Activated naive CD4-positive, alpha-beta T cell treated with anti-CD3 and anti-CD28 coated beads, Interleukin-2, amount 50 U/mL, for 24 hours (primary cell): ENCODE data around the gene PGF.

Experiments
- H3K27ac Mint-ChIP-seq: one replicate; pipeline ENCODE4 v1.8.0; 2021; ENCODE audit warnings: mild to moderate bottlenecking, mixed read lengths
- H3K27me3 Mint-ChIP-seq: one replicate; pipeline ENCODE4 v1.8.0; 2021; ENCODE audit warnings: mixed read lengths
- H3K36me3 Mint-ChIP-seq: one replicate; pipeline ENCODE4 v1.8.0; 2021; ENCODE audit warnings: mixed read lengths
- H3K4me1 Mint-ChIP-seq: one replicate; pipeline ENCODE4 v1.8.0; 2021; ENCODE audit warnings: mixed read lengths
- H3K4me3 Mint-ChIP-seq: one replicate; pipeline ENCODE4 v1.8.0; 2021; ENCODE audit warnings: mild to moderate bottlenecking, mixed read lengths
- H3K9me3 Mint-ChIP-seq: one replicate; pipeline ENCODE4 v1.8.0; 2021; ENCODE audit warnings: mixed read lengths

The PGF gene

GRCh38 chr14:74968811-74969210 lies 13.4 kb upstream of the PGF start:
- H3K9me3 Mint-ChIP-seq = no peaks in the 10 kb centered on the region
- no peaks in the 10 kb centered on the region for H3K4me1 Mint-ChIP-seq
- H3K4me3 Mint-ChIP-seq = no peak overlapping the region
- no peaks in the 10 kb centered on the region for H3K27me3 Mint-ChIP-seq
- no peak overlapping the region for H3K27ac Mint-ChIP-seq
- no peaks in the 10 kb centered on the region for H3K36me3 Mint-ChIP-seq

DNA sequence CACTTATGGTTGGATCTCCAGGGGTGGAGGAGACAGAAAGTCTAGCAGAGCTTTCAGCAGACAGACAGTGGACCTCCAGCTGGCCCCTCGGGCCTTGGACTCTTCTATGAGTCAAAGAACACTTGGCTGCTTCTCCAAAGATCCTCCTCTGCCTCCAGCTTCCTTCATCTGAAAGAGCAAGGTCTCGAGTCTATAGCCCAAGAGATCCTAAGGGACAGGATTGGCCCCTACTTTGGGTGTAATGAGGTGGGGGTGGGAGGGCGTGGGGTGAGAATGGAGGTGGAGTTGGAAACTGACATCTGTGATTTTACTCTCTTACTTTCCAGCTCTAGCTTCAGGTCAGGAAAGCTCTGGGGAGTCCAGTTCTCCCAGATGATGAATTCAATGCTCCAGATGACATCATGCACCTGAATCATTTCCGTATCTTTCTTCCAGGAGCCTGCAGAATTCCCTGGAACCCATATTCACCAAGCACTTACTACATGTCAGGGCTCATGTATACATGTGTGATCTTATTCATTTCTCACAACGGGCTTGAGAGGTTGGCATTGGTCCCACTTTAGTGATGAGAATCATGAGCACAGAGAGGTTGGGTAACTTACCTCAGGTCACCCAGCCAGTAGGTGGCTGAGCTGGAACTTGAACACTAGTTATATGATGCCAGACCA lies 10.2 kb upstream of the PGF start:
- no peak overlapping the region for H3K4me3 Mint-ChIP-seq

DNA sequence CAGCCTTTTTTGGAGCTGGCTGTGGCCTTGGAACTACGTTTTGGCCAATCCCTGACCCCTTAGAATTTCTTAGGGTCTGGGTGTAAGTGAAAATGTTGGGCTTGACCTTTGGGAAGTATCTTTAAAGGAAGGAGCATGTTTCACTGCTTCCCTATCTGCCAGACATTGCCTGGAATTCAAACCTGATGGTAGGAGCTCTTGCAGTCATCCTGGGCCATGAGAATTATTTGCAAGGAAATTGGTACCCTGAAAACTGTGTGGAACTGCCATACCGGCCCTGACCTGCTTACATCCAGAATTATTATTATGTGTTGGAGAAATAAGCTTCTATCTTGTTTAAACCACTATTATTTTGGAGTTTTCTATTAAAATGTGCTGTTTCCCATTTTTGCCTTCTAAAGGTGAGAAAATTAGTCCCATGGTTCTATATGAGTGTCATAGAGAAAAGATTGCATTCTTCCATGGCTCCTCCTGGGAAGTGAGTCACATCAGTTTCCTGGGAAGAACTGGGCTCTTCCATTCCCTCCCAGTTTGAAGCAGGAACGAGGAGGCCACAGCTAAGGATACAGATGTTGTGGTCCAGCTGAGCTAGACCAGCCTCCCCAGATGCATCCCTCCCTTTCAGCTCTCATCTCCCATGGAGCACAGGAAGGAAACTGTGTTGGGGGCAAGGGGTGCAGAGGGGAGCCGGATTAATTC lies 9.5 kb upstream of the PGF start:
- no peaks in the 10 kb centered on the region for H3K36me3 Mint-ChIP-seq
- H3K27me3 Mint-ChIP-seq = no peaks in the 10 kb centered on the region
- no peaks in the 10 kb centered on the region for H3K4me1 Mint-ChIP-seq
- no peaks in the 10 kb centered on the region for H3K9me3 Mint-ChIP-seq
- no peak overlapping the region for H3K27ac Mint-ChIP-seq
- no peak overlapping the region for H3K4me3 Mint-ChIP-seq

More for the DNA sequence above, 10.2 kb upstream of the PGF start:
- no peaks in the 10 kb centered on the region for H3K36me3 Mint-ChIP-seq
- H3K27ac Mint-ChIP-seq = no peak overlapping the region
- no peaks in the 10 kb centered on the region for H3K4me1 Mint-ChIP-seq
- H3K9me3 Mint-ChIP-seq = no peaks in the 10 kb centered on the region
- no peaks in the 10 kb centered on the region for H3K27me3 Mint-ChIP-seq

DNA sequence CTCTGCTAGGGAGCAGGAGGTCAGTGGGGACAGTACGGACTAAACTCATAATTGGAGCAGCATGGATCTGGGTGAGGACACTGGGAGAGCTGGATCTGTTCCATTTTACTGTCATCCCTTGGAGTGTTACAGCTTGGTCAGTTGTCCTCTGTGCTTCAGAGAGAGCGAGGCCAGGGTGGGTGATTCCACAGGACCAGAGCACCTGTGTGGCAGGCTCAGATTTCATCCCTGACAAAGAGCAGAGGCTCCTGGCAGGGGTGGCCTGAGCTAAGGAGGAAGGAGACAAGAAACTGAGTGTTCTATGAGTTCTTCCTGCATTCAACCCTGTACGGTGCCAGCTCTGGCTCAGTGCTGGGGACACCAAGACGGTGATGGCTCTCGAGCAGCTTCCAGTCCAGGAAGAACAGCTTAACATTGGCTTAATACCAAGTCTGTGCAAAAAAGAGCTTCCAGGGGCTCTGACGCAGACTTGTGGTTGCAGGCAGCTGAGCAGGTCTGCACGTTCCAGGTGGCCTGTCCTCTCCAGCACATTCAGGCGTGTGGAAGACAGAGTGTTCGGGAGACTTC lies 8.4 kb upstream of the PGF start:
- Mint-ChIP-seq H3K9me3 (no peaks in the 10 kb centered on the region), H3K4me1 (no peaks in the 10 kb centered on the region), H3K27me3 (no peaks in the 10 kb centered on the region), H3K4me3 (no peak overlapping the region), H3K36me3 (no peaks in the 10 kb centered on the region), H3K27ac (no peak overlapping the region)

GRCh38 chr14:74963178-74963704 lies 7.8 kb upstream of the PGF start:
- Mint-ChIP-seq H3K4me3 (no peak overlapping the region), H3K4me1 (no peaks in the 10 kb centered on the region), H3K27ac (no peak overlapping the region), H3K9me3 (no peaks in the 10 kb centered on the region), H3K27me3 (no peaks in the 10 kb centered on the region), H3K36me3 (no peaks in the 10 kb centered on the region)

DNA sequence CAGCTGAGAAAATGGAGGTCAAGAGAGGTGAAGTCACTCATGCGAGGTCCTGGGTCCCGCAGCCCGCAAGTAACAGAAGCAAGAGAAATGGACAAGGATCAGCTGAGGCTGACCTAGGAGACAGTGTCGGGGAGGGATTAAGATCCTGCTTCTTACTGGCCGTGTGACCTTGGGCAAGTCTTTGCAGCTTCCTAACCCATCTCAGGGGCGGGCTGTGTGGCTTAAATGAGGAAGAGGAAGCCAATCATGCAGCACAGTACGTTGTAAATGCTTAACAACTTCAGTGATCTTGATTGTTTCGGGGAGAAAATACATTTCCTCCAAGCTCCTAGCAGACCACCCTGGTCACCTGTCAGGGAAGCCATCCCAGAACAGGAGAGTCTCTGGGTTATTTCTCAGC lies 7.1 kb upstream of the PGF start:
- H3K4me1 Mint-ChIP-seq = no peaks in the 10 kb centered on the region
- no peaks in the 10 kb centered on the region for H3K9me3 Mint-ChIP-seq
- H3K27me3 Mint-ChIP-seq = no peaks in the 10 kb centered on the region
- H3K36me3 Mint-ChIP-seq = no peaks in the 10 kb centered on the region
- no peak overlapping the region for H3K27ac Mint-ChIP-seq
- H3K4me3 Mint-ChIP-seq = no peak overlapping the region

DNA sequence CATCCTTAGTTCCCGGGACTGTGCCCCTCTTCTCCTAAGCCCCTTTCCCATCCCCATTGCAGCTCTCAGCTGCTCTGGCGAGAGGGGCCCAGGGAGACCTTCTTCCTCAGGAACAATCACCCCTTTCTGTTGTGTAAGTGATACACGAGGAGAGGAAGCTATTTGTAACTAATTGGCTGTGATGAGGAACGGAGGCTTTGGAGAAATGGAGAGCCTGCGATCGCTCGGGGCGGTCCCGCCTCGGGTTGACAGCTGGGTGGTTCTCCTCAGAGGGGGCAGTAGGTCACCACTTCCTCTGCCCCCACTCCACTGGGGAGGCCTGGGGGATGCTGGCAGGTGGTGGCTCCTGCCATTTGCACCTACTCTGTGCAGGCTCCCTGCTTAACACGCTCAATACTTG lies 6.6 kb upstream of the PGF start:
- Mint-ChIP-seq H3K27me3 (no peaks in the 10 kb centered on the region), H3K27ac (no peak overlapping the region), H3K36me3 (no peaks in the 10 kb centered on the region)

DNA sequence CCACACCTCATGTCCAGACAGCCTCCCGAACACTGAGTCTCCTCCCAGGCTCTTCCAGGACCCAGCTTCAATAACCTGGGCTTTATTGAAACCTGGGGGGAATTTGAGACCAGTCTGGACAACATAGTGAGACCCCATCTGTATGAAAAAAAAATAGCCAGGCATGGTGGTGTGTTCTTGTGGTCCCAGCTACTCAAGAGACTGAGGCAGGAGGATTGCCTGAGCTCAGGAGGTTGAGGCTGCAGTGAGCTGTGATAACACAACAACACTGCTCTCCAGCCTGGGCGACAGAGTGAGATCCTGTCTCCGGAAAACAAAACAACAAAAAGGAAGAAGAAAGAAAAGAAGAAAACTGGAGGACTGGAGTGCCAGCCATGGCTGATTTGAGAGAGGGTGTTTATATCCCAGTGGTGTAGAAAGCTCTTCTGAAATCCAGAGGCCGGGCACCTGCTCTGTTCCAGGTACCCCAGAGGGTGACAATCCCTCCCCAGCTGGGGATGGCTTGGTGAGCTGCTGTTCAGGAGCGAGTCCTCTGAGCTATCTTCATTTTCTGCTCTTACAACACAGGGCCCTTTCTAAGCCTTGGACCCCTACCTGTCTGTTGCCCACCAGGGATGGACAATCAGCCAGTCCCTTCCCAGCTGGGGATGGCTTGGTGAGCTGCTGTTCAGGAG lies 6.0 kb upstream of the PGF start:
- H3K27me3 Mint-ChIP-seq = no peaks in the 10 kb centered on the region
- no peaks in the 10 kb centered on the region for H3K4me1 Mint-ChIP-seq
- no peak overlapping the region for H3K27ac Mint-ChIP-seq
- no peaks in the 10 kb centered on the region for H3K9me3 Mint-ChIP-seq
- H3K36me3 Mint-ChIP-seq = no peaks in the 10 kb centered on the region
- no peak overlapping the region for H3K4me3 Mint-ChIP-seq

More for the DNA sequence above, 6.6 kb upstream of the PGF start:
- H3K4me3 Mint-ChIP-seq = no peak overlapping the region
- H3K4me1 Mint-ChIP-seq = no peaks in the 10 kb centered on the region
- no peaks in the 10 kb centered on the region for H3K9me3 Mint-ChIP-seq

DNA sequence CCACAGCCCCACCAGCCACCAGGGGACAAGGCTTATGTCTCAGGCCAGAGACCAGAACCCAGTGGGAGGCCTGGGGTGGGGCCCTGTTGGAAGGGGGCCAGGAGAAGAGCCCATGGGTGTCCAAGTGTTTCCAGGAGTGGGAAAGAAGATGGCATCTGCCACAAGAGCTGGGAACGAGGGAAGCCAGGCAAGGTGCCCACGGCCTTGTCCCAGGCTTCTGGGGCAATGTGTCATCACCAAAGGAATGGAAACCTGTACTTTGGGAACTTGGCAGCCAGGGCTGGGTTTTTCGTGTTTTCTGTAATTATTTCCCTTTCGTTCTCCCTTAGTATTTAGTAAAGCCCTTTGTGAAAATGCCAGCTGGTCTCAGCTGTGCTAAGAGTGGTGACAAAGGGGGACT lies 5.3 kb upstream of the PGF start:
- no peaks in the 10 kb centered on the region for H3K36me3 Mint-ChIP-seq
- H3K4me1 Mint-ChIP-seq = no peaks in the 10 kb centered on the region
- no peak overlapping the region for H3K4me3 Mint-ChIP-seq
- H3K27me3 Mint-ChIP-seq = no peaks in the 10 kb centered on the region
- H3K9me3 Mint-ChIP-seq = no peaks in the 10 kb centered on the region
- no peak overlapping the region for H3K27ac Mint-ChIP-seq

- H3K27ac Mint-ChIP-seq = no peak overlapping the region
- no peaks in the 10 kb centered on the region for H3K36me3 Mint-ChIP-seq
- H3K27me3 Mint-ChIP-seq = no peaks in the 10 kb centered on the region
- no peak overlapping the region for H3K4me3 Mint-ChIP-seq
- H3K4me1 Mint-ChIP-seq = no peaks in the 10 kb centered on the region
- H3K9me3 Mint-ChIP-seq = no peaks in the 10 kb centered on the region
These were observed 4.3 kb upstream of the PGF start for GRCh38 chr14:74959596-74960180.

DNA sequence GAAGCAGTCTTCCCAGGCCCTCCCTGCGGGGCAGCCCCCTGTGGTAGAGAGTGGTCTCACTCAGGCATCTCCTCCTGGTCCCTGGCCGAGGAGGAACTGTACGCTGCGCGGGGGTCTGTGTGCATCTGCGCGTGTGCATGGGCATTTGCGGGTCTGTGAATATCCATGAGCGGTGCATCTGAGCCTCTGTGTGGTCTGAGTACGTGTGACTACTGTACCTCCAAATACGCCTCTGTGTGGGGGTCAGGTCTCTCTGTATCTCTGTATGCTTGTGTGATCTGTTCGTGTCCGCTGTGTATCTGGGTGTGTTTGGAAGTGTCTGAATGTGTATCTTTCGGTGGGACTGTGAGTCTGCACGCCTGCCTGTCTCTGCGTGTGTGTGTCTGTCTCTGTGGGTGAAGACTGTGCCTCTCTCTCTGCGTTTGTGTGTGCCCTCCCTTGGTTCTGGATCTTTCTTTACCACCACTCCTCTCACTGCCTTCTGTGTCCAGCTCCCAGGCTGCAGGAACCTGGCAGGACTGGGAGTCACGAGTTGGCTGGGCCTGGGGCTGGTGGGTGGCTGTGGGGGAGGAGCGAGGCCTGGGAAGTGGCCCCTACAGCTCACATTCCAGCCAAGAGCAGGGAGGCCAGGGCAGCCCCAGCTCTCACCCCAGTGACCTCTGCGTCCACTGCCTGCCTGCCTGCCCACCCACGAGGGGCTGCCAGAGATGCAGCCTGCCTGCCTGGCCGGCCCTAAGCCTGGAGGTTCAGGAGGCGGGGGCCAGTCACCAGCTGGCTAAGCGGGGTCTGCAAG lies 1.1 kb upstream of the PGF start:
- H3K27me3 Mint-ChIP-seq = no peaks in the 10 kb centered on the region
- no peak overlapping the region for H3K27ac Mint-ChIP-seq
- no peaks in the 10 kb centered on the region for H3K9me3 Mint-ChIP-seq
- H3K36me3 Mint-ChIP-seq = no peaks in the 10 kb centered on the region
- no peaks in the 10 kb centered on the region for H3K4me1 Mint-ChIP-seq
- H3K4me3 Mint-ChIP-seq = peak overlapping the region; percentile 43

GRCh38 chr14:74956027-74956279 lies 556 bp upstream of the PGF start:
- H3K27me3 Mint-ChIP-seq = no peaks in the 10 kb centered on the region
- H3K4me3 Mint-ChIP-seq = peak overlapping the region; percentile 43
- H3K9me3 Mint-ChIP-seq = no peaks in the 10 kb centered on the region
- H3K4me1 Mint-ChIP-seq = no peaks in the 10 kb centered on the region
- no peak overlapping the region for H3K27ac Mint-ChIP-seq
- no peaks in the 10 kb centered on the region for H3K36me3 Mint-ChIP-seq

GRCh38 chr14:74954947-74955228 lies 509 bp downstream of the PGF start:
- Mint-ChIP-seq H3K4me3 (no peak overlapping the region), H3K27ac (no peak overlapping the region), H3K36me3 (no peaks in the 10 kb centered on the region), H3K4me1 (no peaks in the 10 kb centered on the region), H3K9me3 (no peaks in the 10 kb centered on the region), H3K27me3 (no peaks in the 10 kb centered on the region)

DNA sequence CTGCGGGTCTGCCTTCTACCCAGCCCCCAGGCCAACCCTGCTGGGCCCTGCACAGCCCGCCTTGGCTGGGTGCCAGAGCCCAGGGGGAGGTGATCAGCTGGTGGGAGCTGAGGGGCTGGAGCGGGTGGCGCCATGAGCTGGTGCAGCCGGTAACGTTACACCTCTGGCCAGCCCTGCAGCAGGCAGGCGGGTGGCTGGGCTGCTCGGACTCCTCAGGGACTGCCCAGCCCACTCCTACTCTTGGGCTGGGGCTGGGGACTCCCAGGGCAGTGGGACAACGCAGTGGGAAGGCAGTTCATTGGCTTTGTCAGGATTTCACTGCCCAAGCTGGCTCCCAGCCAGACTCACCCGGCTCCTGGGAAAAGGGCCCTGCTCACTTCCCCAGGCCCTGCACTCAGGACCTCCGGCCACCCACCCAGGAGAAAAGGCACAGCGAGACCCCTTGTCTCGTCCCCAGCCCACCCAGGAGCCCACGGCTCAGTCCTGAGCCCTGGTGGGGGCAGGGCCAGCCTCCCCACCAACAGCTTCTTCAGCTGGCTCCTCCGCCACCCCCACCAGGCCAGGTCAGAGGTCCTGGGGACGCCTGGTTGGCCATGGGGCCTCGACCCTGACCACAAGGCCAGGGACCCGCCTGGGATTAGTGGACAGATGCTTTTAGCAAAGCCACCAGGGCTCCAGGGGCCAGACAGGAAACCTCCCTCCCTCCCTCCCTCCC lies 1.0 kb downstream of the PGF start:
- H3K27me3 Mint-ChIP-seq = no peaks in the 10 kb centered on the region
- H3K4me3 Mint-ChIP-seq = no peak overlapping the region
- H3K9me3 Mint-ChIP-seq = no peaks in the 10 kb centered on the region
- no peaks in the 10 kb centered on the region for H3K4me1 Mint-ChIP-seq
- H3K36me3 Mint-ChIP-seq = no peaks in the 10 kb centered on the region
- H3K27ac Mint-ChIP-seq = no peak overlapping the region

GRCh38 chr14:74953686-74954085 lies 1.7 kb downstream of the PGF start:
- no peaks in the 10 kb centered on the region for H3K36me3 Mint-ChIP-seq
- H3K27me3 Mint-ChIP-seq = no peaks in the 10 kb centered on the region
- no peaks in the 10 kb centered on the region for H3K9me3 Mint-ChIP-seq
- H3K4me3 Mint-ChIP-seq = no peak overlapping the region
- H3K4me1 Mint-ChIP-seq = no peaks in the 10 kb centered on the region
- no peak overlapping the region for H3K27ac Mint-ChIP-seq
